Endodermal cell (in vitro differentiated cells): ENCODE results near the gene NTN4. TPM values are rescaled to one million over a fixed set of nuclear protein-coding genes. Genes with fewer than 3 reads are reported as not detected.

Experiments
- DNase-seq: peaks from one replicate; pipeline ENCODE4 v3.0.0-alpha.2; 2017
- H3K27ac ChIP-seq: 2 replicates; pipeline ENCODE4 v1.5.1; 2013; ENCODE audit warnings: mild to moderate bottlenecking, low read depth, low read length, moderate library complexity
- H3K27me3 ChIP-seq: 2 replicates; pipeline ENCODE4 v1.6.1; 2013; ENCODE audit warnings: mild to moderate bottlenecking, low read length, moderate library complexity; ENCODE audit not compliant: insufficient read depth, control insufficient read depth, poor library complexity, severe bottlenecking
- H3K36me3 ChIP-seq: 2 replicates; pipeline ENCODE4 v1.7.0; 2013; ENCODE audit warnings: mild to moderate bottlenecking, low read length, moderate library complexity; ENCODE audit not compliant: control insufficient read depth, insufficient read depth
- H3K4me1 ChIP-seq: one replicate; pipeline ENCODE4 v1.7.0; 2013; ENCODE audit warnings: low read length; ENCODE audit not compliant: control insufficient read depth, insufficient read depth
- H3K4me3 ChIP-seq: 2 replicates; pipeline ENCODE4 v1.5.1; 2013; ENCODE audit warnings: mild to moderate bottlenecking, low read length, moderate library complexity
- H3K9ac ChIP-seq: 2 replicates; pipeline ENCODE4 v1.6.1; 2013; ENCODE audit warnings: mild to moderate bottlenecking, low read length, moderate library complexity; ENCODE audit not compliant: poor library complexity, severe bottlenecking; ENCODE audit errors: extremely low read depth
- H3K9me3 ChIP-seq: 2 replicates; pipeline ENCODE4 v1.6.1; 2013; ENCODE audit warnings: mild to moderate bottlenecking, low read length, moderate library complexity; ENCODE audit not compliant: control insufficient read depth
- H3K27ac Mint-ChIP-seq: 2 replicates; pipeline ENCODE4 v1.8.0; 2020; ENCODE audit warnings: mixed read lengths
- H3K27me3 Mint-ChIP-seq: 2 replicates; pipeline ENCODE4 v1.8.0; 2021; ENCODE audit warnings: mild to moderate bottlenecking, mixed read lengths; ENCODE audit not compliant: insufficient read depth
- H3K36me3 Mint-ChIP-seq: 2 replicates; pipeline ENCODE4 v1.8.0; 2020; ENCODE audit warnings: low read depth, mixed read lengths
- H3K4me1 Mint-ChIP-seq: 2 replicates; pipeline ENCODE4 v1.8.0; 2020; ENCODE audit warnings: mixed read lengths
- H3K4me3 Mint-ChIP-seq: 2 replicates; pipeline ENCODE4 v1.8.0; 2020; ENCODE audit warnings: mild to moderate bottlenecking, moderate library complexity, mixed read lengths
- H3K9me3 Mint-ChIP-seq: 2 replicates; pipeline ENCODE4 v1.8.0; 2020; ENCODE audit warnings: mild to moderate bottlenecking, mixed read lengths
- WGBS, 2 experiments: methylation state at CpG; one replicate each; pipeline versions ENCODE4 v1.1.5 to v1.1.7; 2013; ENCODE audit warnings: missing lambda C conversion rate in 2 of 2, mixed read lengths in 1 of 2; ENCODE audit not compliant: insufficient coverage in 1 of 2, insufficient read length in 1 of 2; 5-methylcytosine and 5-hydroxymethylcytosine counted together
- total RNA-seq, 2 donors: library from RNA; stranded (reverse); fragmentation: NEBNext Ultra II Directional in 1 of 2; extraction: Animal tissue kit (Norgen Biotek cat#: 25700) in 1 of 2; gene quantifications; 2 replicates in 1 of 2; 3 replicates in 1 of 2; pipeline ENCODE4 v1.2.1, GENCODE V29; 2021
- TF ChIP-seq, protein P1 (sequence below): fragments of 200-600 bp; sonication (generic); conservative IDR thresholded peaks from 2 replicates; pipeline ENCODE4 v1.5.0; 2021; ENCODE audit warnings: antibody characterized with exemption, mild to moderate bottlenecking

Gene NTN4
- total RNA-seq, 2 donors from 2014 or later = 57.4 to 58.2 TPM

DNA sequence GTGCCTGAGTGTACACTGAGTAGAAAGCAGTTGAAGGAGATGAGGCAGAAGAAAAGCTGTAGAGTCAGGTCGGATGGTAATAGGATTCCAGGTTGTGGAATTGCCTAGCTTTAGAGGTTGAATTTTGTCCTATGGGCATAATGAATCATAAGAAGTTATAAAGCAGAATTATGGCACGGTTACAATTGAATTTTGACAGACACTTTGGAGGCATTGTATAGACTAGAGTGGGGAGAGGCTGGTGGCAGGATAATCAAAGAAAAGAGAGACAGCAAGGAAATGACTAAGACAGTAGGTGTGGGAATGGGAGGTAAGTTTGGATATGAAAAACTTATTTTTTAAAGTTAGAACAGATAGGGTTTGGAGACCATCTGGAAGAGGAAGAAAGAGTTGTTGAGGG lies 102.6 kb downstream of the NTN4 start:
- peaks cover 83% of the 10 kb centered on the region for H3K36me3 ChIP-seq
- H3K9me3 Mint-ChIP-seq = no peaks in the 10 kb centered on the region
- no peaks in the 10 kb centered on the region for H3K4me1 ChIP-seq
- H3K36me3 Mint-ChIP-seq = peaks cover 45% of the 10 kb centered on the region
- H3K27ac ChIP-seq = no peak overlapping the region
- H3K9ac ChIP-seq = no peak overlapping the region
- H3K27ac Mint-ChIP-seq = no peak overlapping the region
- TF ChIP-seq, protein P1, sequence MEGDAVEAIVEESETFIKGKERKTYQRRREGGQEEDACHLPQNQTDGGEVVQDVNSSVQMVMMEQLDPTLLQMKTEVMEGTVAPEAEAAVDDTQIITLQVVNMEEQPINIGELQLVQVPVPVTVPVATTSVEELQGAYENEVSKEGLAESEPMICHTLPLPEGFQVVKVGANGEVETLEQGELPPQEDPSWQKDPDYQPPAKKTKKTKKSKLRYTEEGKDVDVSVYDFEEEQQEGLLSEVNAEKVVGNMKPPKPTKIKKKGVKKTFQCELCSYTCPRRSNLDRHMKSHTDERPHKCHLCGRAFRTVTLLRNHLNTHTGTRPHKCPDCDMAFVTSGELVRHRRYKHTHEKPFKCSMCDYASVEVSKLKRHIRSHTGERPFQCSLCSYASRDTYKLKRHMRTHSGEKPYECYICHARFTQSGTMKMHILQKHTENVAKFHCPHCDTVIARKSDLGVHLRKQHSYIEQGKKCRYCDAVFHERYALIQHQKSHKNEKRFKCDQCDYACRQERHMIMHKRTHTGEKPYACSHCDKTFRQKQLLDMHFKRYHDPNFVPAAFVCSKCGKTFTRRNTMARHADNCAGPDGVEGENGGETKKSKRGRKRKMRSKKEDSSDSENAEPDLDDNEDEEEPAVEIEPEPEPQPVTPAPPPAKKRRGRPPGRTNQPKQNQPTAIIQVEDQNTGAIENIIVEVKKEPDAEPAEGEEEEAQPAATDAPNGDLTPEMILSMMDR = no peak
- 92 to 95% methylated on average over 2 of the region's 2 CpGs for WGBS, 2 experiments
- peaks cover 51% of the 10 kb centered on the region for H3K27me3 Mint-ChIP-seq
- H3K4me3 Mint-ChIP-seq = no peak overlapping the region
- no peaks in the 10 kb centered on the region for H3K27me3 ChIP-seq
- no peak overlapping the region for H3K4me3 ChIP-seq
- DNase-seq = no peak
- H3K9me3 ChIP-seq = peaks cover 3% of the 10 kb centered on the region
- H3K4me1 Mint-ChIP-seq = peaks cover 9% of the 10 kb centered on the region

DNA sequence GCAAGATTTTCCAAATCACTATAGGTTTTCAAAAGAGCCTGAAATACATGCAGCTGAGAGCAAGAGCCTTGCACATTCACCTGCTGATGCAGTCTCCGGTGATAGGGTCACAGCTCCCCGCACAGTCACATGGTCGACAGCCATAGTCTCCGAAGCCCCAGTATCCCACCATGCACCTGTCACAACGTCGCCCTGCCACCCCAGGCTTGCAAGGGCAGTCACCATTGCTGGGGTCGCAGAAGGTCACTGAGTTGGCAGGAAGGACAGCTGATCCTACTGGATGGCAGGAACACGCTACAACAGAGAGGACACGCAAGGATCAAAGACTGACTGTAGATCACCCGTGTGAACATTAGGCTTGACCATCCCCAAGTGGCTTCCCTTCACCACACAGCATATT lies 107.1 kb downstream of the NTN4 start:
- H3K4me3 Mint-ChIP-seq = no peak overlapping the region
- TF ChIP-seq, protein P1 = no peak
- Histone ChIP-seq H3K4me1 (no peaks in the 10 kb centered on the region), H3K9me3 (peaks cover 27% of the 10 kb centered on the region), H3K27ac (no peak overlapping the region), H3K9ac (no peak overlapping the region), H3K36me3 (peaks cover 90% of the 10 kb centered on the region), H3K27me3 (no peaks in the 10 kb centered on the region), H3K4me3 (no peak overlapping the region)
- 95 to 96% methylated on average over 8 to 10 of the region's 10 CpGs for WGBS, 2 experiments
- no peaks in the 10 kb centered on the region for H3K4me1 Mint-ChIP-seq
- peaks cover 9% of the 10 kb centered on the region for H3K9me3 Mint-ChIP-seq
- DNase-seq = no peak
- H3K27ac Mint-ChIP-seq = no peak overlapping the region
- H3K36me3 Mint-ChIP-seq = peaks cover 71% of the 10 kb centered on the region
- H3K27me3 Mint-ChIP-seq = peaks cover 28% of the 10 kb centered on the region

DNA sequence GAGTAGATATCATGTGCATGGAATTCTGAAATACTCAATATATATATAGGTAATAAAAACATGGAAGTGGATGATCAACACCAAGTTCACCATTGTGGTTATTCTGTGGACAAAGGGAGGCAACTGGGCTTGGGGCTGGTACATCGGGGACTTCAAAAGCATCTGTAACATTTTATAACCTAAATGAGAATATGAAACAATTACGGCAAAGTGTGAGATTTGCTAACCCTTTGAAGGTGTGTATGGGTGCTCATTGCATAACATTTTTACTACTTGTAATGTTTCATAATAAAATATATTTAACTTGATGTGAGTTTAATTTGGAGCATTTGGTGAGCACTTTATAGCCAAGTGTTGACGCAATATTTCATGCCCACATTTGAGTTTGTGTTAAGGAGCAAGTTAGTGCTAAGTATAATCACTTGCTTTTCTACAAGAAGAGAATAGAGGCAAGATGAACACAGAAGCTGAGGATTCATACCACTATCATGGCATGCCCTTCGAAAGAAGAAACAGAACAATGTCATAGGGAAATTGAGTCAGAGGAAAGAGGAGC lies 109.3 kb downstream of the NTN4 start:
- Mint-ChIP-seq H3K27me3 (peaks cover 21% of the 10 kb centered on the region), H3K27ac (no peak overlapping the region), H3K36me3 (peaks cover 81% of the 10 kb centered on the region), H3K4me3 (no peak overlapping the region), H3K9me3 (peaks cover 19% of the 10 kb centered on the region), H3K4me1 (no peaks in the 10 kb centered on the region)
- Histone ChIP-seq H3K9me3 (peaks cover 30% of the 10 kb centered on the region), H3K27ac (no peak overlapping the region), H3K4me1 (no peaks in the 10 kb centered on the region), H3K4me3 (no peak overlapping the region), H3K27me3 (no peaks in the 10 kb centered on the region), H3K36me3 (peaks cover 94% of the 10 kb centered on the region), H3K9ac (no peak overlapping the region)
- TF ChIP-seq, protein P1 = no peak
- 100% methylated on average over 2 to 4 of the region's 4 CpGs for WGBS, 2 experiments
- DNase-seq = no peak
